ENCODE measurements around the gene CEMIP. TPM values are rescaled to one million over a fixed set of nuclear protein-coding genes. Genes with fewer than 3 reads are reported as not detected.
A peak's percentile ranks its signal among the peaks of the same experiment; 100 is the strongest.

The CEMIP gene
- polyA plus RNA-seq, 3 donors = not detected

DNA sequence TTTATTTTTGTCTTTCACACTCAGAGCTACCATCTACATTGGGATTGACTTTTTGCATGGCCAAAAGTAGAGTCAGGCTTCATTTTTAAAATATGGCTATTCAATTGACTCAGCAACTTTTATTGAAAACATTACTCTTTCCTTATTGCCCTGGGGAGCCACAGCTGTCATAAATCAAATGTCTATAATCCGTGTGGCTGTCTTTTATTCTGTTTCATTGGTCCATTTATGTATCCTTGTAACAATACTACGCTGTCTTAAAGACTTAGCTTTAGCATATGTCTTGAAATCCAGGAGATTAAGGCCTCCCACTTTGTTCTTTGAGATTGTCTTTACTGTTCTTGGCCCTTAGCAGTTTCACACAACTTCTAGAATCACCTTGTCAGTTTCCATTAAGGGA is 55.2 kb downstream of the CEMIP start:
- Histone ChIP-seq H3K4me1 (ENCODE audit: control insufficient read depth in 1 of 2, insufficient read depth in 2 of 2, low read length in 2 of 2) (no peaks in the 10 kb centered on the region), H3K4me2 (replicated peaks; ENCODE audit: extremely low read depth, low read length, poor library complexity, severe bottlenecking) (no peak overlapping the region), H2AFZ (ENCODE audit: insufficient read depth, low read depth, low read length, poor library complexity, severe bottlenecking) (no peak overlapping the region), H3K4me3 (replicated peaks in 1 of 3; ENCODE audit: low read depth in 2 of 3, low read length in 3 of 3) (no peak overlapping the region), H3K9me3 (replicated peaks in 1 of 2; ENCODE audit: control insufficient read depth in 1 of 2, insufficient read depth in 1 of 2, low read length in 2 of 2) (no peaks in the 10 kb centered on the region), H3K27me3 (ENCODE audit: control insufficient read depth in 2 of 2, insufficient read depth in 2 of 2, low read length in 2 of 2) (no peaks in the 10 kb centered on the region), H3K9ac (ENCODE audit: insufficient read depth, low read length, poor library complexity, severe bottlenecking) (no peak overlapping the region), H3K36me3 (replicated peaks in 1 of 2; ENCODE audit: control insufficient read depth in 1 of 2, insufficient read depth in 2 of 2, low read length in 2 of 2) (no peaks in the 10 kb centered on the region), H3K79me2 (ENCODE audit: insufficient read depth, low read length) (no peaks in the 10 kb centered on the region), H3K27ac (ENCODE audit: low read depth in 1 of 2, low read length in 2 of 2) (no peak overlapping the region), H4K20me1 (ENCODE audit: insufficient read depth, low read length) (no peaks in the 10 kb centered on the region)
- Mint-ChIP-seq H3K36me3 (no peaks in the 10 kb centered on the region), H3K4me1 (no peaks in the 10 kb centered on the region), H3K27me3 (ENCODE audit: low read depth in 3 of 3) (peaks cover 0 to 7% (median 5%) of the 10 kb centered on the region in 3 donors), H3K9me3 (no peaks in the 10 kb centered on the region), H3K4me3 (no peak overlapping the region), H3K27ac (no peak overlapping the region)
- TF ChIP-seq, protein P1, sequence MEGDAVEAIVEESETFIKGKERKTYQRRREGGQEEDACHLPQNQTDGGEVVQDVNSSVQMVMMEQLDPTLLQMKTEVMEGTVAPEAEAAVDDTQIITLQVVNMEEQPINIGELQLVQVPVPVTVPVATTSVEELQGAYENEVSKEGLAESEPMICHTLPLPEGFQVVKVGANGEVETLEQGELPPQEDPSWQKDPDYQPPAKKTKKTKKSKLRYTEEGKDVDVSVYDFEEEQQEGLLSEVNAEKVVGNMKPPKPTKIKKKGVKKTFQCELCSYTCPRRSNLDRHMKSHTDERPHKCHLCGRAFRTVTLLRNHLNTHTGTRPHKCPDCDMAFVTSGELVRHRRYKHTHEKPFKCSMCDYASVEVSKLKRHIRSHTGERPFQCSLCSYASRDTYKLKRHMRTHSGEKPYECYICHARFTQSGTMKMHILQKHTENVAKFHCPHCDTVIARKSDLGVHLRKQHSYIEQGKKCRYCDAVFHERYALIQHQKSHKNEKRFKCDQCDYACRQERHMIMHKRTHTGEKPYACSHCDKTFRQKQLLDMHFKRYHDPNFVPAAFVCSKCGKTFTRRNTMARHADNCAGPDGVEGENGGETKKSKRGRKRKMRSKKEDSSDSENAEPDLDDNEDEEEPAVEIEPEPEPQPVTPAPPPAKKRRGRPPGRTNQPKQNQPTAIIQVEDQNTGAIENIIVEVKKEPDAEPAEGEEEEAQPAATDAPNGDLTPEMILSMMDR (IDR thresholded peaks at IDR 0.05) = no peak
- no CpG with 5 or more reads among the region's 2 CpGs for WGBS (ENCODE audit: insufficient coverage)
- intact Hi-C loops (cut with micrococcal nuclease) = no loop called here
- no peak for DNase-seq

DNA sequence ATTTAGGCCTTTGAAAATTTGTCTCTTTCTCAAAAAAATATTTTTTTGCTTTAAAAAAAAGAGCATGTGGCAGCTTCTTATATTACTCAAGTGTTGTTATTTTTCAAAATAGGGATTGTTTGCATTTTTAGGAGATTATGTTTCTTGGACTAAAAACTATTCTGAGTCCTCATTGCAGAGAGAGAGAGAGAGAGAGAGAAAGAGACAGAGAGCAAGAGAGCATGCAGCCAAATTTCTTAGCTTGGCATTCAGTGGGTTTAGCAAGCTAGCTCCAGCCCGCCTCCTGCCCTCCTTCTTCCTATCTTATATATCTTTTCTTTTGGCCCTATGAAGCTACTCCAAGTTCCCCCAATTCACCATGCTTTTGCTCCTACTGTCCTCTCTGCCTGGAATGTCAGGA is 55.7 kb downstream of the CEMIP start:
- Histone ChIP-seq H3K9me3 (replicated peaks in 1 of 2; ENCODE audit: control insufficient read depth in 1 of 2, insufficient read depth in 1 of 2, low read length in 2 of 2) (no peaks in the 10 kb centered on the region), H3K4me1 (ENCODE audit: control insufficient read depth in 1 of 2, insufficient read depth in 2 of 2, low read length in 2 of 2) (no peaks in the 10 kb centered on the region), H3K36me3 (replicated peaks in 1 of 2; ENCODE audit: control insufficient read depth in 1 of 2, insufficient read depth in 2 of 2, low read length in 2 of 2) (no peaks in the 10 kb centered on the region), H3K27ac (ENCODE audit: low read depth in 1 of 2, low read length in 2 of 2) (no peak overlapping the region), H3K79me2 (ENCODE audit: insufficient read depth, low read length) (no peaks in the 10 kb centered on the region), H3K9ac (ENCODE audit: insufficient read depth, low read length, poor library complexity, severe bottlenecking) (no peak overlapping the region), H3K4me3 (replicated peaks in 1 of 3; ENCODE audit: low read depth in 2 of 3, low read length in 3 of 3) (no peak overlapping the region), H3K4me2 (replicated peaks; ENCODE audit: extremely low read depth, low read length, poor library complexity, severe bottlenecking) (no peak overlapping the region), H3K27me3 (ENCODE audit: control insufficient read depth in 2 of 2, insufficient read depth in 2 of 2, low read length in 2 of 2) (no peaks in the 10 kb centered on the region), H4K20me1 (ENCODE audit: insufficient read depth, low read length) (no peaks in the 10 kb centered on the region), H2AFZ (ENCODE audit: insufficient read depth, low read depth, low read length, poor library complexity, severe bottlenecking) (no peak overlapping the region)
- H3K27ac Mint-ChIP-seq = no peak overlapping the region
- DNase-seq = no peak
- no peaks in the 10 kb centered on the region for H3K36me3 Mint-ChIP-seq
- no peaks in the 10 kb centered on the region for H3K9me3 Mint-ChIP-seq
- peak overlapping the region in 1 of 2 donors; percentile 18 for H3K4me3 Mint-ChIP-seq
- intact Hi-C loops (cut with micrococcal nuclease) = no loop called here
- TF ChIP-seq, protein P1 (IDR thresholded peaks at IDR 0.05) = no peak
- no peaks in the 10 kb centered on the region for H3K4me1 Mint-ChIP-seq
- H3K27me3 Mint-ChIP-seq (ENCODE audit: low read depth in 3 of 3) = peaks cover 0 to 8% (median 5%) of the 10 kb centered on the region in 3 donors
- no CpG with 5 or more reads among the region's 1 CpG for WGBS (ENCODE audit: insufficient coverage)
